B cell (primary cell): ENCODE results near the gene HS3ST3B1. TPM values are rescaled to one million over a fixed set of nuclear protein-coding genes. Genes with fewer than 3 reads are reported as not detected.

Experiments used
- ATAC-seq: fragments of 200-7000 bp; cut with Tn5 transposase; one replicate; pipeline ENCODE4 v1.10.0; 2021; ENCODE audit warnings: low read depth, mild to moderate bottlenecking, moderate number of reproducible peaks, moderate library complexity
- CTCF ChIA-PET: fragments of 350-600 bp; sonication (Branson Sonifier 250); formaldehyde crosslinking; loops from one replicate; lab custom pipeline; 2021; ENCODE audit warnings: antibody characterized with exemption, inconsistent platforms; lab: Charles Lee
- POLR2A ChIA-PET: fragments of 350-600 bp; sonication (Branson Sonifier 250); formaldehyde crosslinking; loops from one replicate; lab custom pipeline; 2021; ENCODE audit warnings: antibody characterized with exemption; lab: Charles Lee
- DNase-seq: peaks from one replicate; pipeline ENCODE4 v3.0.0; 2013
- H2AFZ ChIP-seq: 2 replicates; pipeline ENCODE4 v1.6.1; 2012; ENCODE audit warnings: mild to moderate bottlenecking, low read depth, low read length; ENCODE audit not compliant: insufficient read depth, poor library complexity, severe bottlenecking
- H3K27ac ChIP-seq, 2 donors: 1 replicate in 1 of 2; 2 replicates in 1 of 2; pipeline ENCODE4 v1.5.1; 2012 to 2013; ENCODE audit warnings: low read length in 2 of 2, mild to moderate bottlenecking in 2 of 2, moderate library complexity in 1 of 2
- H3K27me3 ChIP-seq, 4 experiments: fragments of 200-600 bp in 1 of 4; sonication (generic) in 1 of 4; replicated peaks in 1 of 4; 1 replicate in 2 of 4; 2 replicates in 2 of 4; pipeline versions ENCODE4 v1.6.1 to v1.7.0; 2013 to 2016; ENCODE audit warnings: low read length in 3 of 4, mild to moderate bottlenecking in 2 of 4, mixed read lengths in 1 of 4, moderate library complexity in 1 of 4; ENCODE audit not compliant: insufficient read depth in 4 of 4, control insufficient read depth in 3 of 4; ENCODE audit errors: control extremely low read depth in 1 of 4
- H3K36me3 ChIP-seq, 2 experiments: replicated peaks in 1 of 2; 1 replicate in 1 of 2; 2 replicates in 1 of 2; pipeline versions ENCODE4 v1.6.1 to v1.7.1; 2013; ENCODE audit warnings: low read length in 1 of 2; ENCODE audit not compliant: insufficient read depth in 2 of 2, control insufficient read depth in 1 of 2; ENCODE audit errors: control extremely low read depth in 1 of 2, extremely low read depth in 1 of 2
- H3K4me1 ChIP-seq, 2 donors: fragments of 200-600 bp in 1 of 2; sonication (generic) in 1 of 2; 1 replicate in 1 of 2; 2 replicates in 1 of 2; pipeline versions ENCODE4 v1.5.1 to v1.6.1; 2013 to 2017; ENCODE audit warnings: low read length in 2 of 2; ENCODE audit not compliant: control insufficient read depth in 2 of 2, insufficient read depth in 2 of 2
- H3K4me2 ChIP-seq: replicated peaks from 2 replicates; pipeline ENCODE3; 2012; ENCODE audit warnings: mild to moderate bottlenecking, low read depth, low read length; ENCODE audit not compliant: poor library complexity, severe bottlenecking
- H3K4me3 ChIP-seq, 5 experiments: fragments of 200-600 bp in 1 of 5; sonication (generic) in 1 of 5; 1 replicate in 3 of 5; 2 replicates in 2 of 5; pipeline versions ENCODE4 v1.5.1 to v1.7.0; 2011 to 2016; ENCODE audit warnings: low read length in 4 of 5, mild to moderate bottlenecking in 4 of 5, low read depth in 2 of 5, control low read depth in 1 of 5, moderate library complexity in 1 of 5; ENCODE audit not compliant: insufficient read depth in 1 of 5; ENCODE audit errors: control extremely low read depth in 1 of 5, extremely low read depth in 1 of 5
- H3K79me2 ChIP-seq: fragments of 200-600 bp; sonication (generic); one replicate; pipeline ENCODE4 v1.6.0; 2016; ENCODE audit warnings: low read length; ENCODE audit not compliant: control insufficient read depth, insufficient read depth
- H3K9ac ChIP-seq: fragments of 200-600 bp; sonication (generic); 2 replicates; pipeline ENCODE4 v1.6.1; 2017; ENCODE audit warnings: mild to moderate bottlenecking, low read length, moderate library complexity
- H3K9me3 ChIP-seq, 3 donors: one replicate each; pipeline versions ENCODE4 v1.6.1 to v1.7.1; 2013; ENCODE audit warnings: low read length in 2 of 3; ENCODE audit not compliant: control insufficient read depth in 2 of 3, insufficient read depth in 1 of 3; ENCODE audit errors: control extremely low read depth in 1 of 3
- H4K20me1 ChIP-seq: 2 replicates; pipeline ENCODE4 v1.6.0; 2012; ENCODE audit warnings: mild to moderate bottlenecking, low read length; ENCODE audit not compliant: insufficient read depth, control insufficient read depth, poor library complexity, severe bottlenecking
- H3K27ac Mint-ChIP-seq: one replicate; pipeline ENCODE4 v1.8.0; 2021; ENCODE audit warnings: mixed read lengths
- H3K27me3 Mint-ChIP-seq: one replicate; pipeline ENCODE4 v1.8.0; 2021; ENCODE audit warnings: mixed read lengths
- H3K4me1 Mint-ChIP-seq: one replicate; pipeline ENCODE4 v1.8.0; 2021; ENCODE audit warnings: mixed read lengths
- H3K4me3 Mint-ChIP-seq: one replicate; pipeline ENCODE4 v1.8.0; 2021; ENCODE audit warnings: mixed read lengths
- H3K9me3 Mint-ChIP-seq: one replicate; pipeline ENCODE4 v1.8.0; 2022; ENCODE audit warnings: mixed read lengths; ENCODE audit not compliant: insufficient read depth
- CTCF ChIP-seq: fragments of 200-600 bp; IDR thresholded peaks from one replicate; pipeline ENCODE4 v1.8.0; 2022; ENCODE audit warnings: antibody characterized with exemption, mild to moderate bottlenecking
- EZH2 ChIP-seq: IDR thresholded peaks from 2 replicates; pipeline ENCODE4 v1.6.1; 2012; ENCODE audit warnings: borderline replicate concordance, low read depth, mild to moderate bottlenecking, moderate library complexity, low read length; ENCODE audit not compliant: insufficient read depth, poor library complexity, severe bottlenecking
- WGBS: methylation state at CpG from one replicate; pipeline ENCODE4 v1.1.5; 2013; ENCODE audit warnings: missing lambda C conversion rate; ENCODE audit not compliant: insufficient coverage; 5-methylcytosine and 5-hydroxymethylcytosine counted together
- intact Hi-C: fragments of 100-400 bp; cut with micrococcal nuclease; formaldehyde crosslinking; loops from one replicate; pipeline ENCODE4 v1.10.0; 2022
- polyA plus RNA-seq: library from polyadenylated mRNA; depleted of rRNA; stranded (reverse); fragments of >200 nt; gene quantifications from 2 replicates; pipeline ENCODE4 v1.2.3, GENCODE V29; 2012
- total RNA-seq, 2 donors: library from RNA; stranded (reverse); fragments of 120-200 nt in 1 of 2; gene quantifications; 1 replicate in 1 of 2; 2 replicates in 1 of 2; pipeline versions ENCODE4 v1.2.3 to v1.2.4, GENCODE V29; 2013 to 2022

Gene HS3ST3B1
- total and polyA plus RNA-seq, 2 donors (not counting 1 experiment from before 2014, with no cell fraction given), result 0.75 to 8.4 TPM

DNA sequence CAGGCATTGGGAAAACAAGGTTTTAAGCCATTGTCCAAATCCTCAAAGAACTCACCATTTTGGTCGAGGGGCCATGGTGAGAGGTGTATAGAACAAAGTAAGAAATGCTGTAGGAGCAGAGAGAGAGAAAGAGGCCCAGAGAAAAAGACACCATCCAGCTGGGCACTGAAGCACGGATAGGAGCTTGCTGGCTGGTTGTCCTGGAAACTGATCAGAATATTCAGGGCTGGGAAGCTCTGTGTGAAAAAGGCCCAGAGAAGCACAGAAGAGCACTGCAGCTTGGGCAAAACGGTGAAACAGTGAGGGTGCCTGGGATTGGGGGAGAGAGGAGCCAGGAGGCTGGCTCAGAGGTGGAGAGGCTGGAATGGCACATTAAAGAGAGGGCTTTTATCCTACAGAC, 16.5 kb downstream of the HS3ST3B1 start:
- Histone ChIP-seq H4K20me1 (no peaks in the 10 kb centered on the region), H3K27me3 (peaks cover 0 to 3% (median 0%) of the 10 kb centered on the region in 4 experiments), H3K9me3 (peaks cover 0 to 2% (median 0%) of the 10 kb centered on the region in 3 donors), H3K27ac (no peak overlapping the region), H3K36me3 (no peaks in the 10 kb centered on the region), H3K9ac (no peak overlapping the region), H3K79me2 (peaks cover 8% of the 10 kb centered on the region), H3K4me1 (no peaks in the 10 kb centered on the region), H2AFZ (no peak overlapping the region), H3K4me2 (no peak overlapping the region), H3K4me3 (no peak overlapping the region)
- POLR2A ChIA-PET, result no interaction called here
- H3K4me1 Mint-ChIP-seq, result peaks cover 2% of the 10 kb centered on the region
- H3K4me3 Mint-ChIP-seq, result no peak overlapping the region
- no peak for DNase-seq
- no peaks in the 10 kb centered on the region for H3K9me3 Mint-ChIP-seq
- no peak overlapping the region for H3K27ac Mint-ChIP-seq
- 87% methylated on average over 3 of the region's 3 CpGs for WGBS
- H3K27me3 Mint-ChIP-seq, result peaks cover 11% of the 10 kb centered on the region
- CTCF ChIA-PET, result no interaction called here
- intact Hi-C loops, result no loop called here
- TF ChIP-seq EZH2, result no peak
- no peak for TF ChIP-seq CTCF
- ATAC-seq, result no peak

DNA sequence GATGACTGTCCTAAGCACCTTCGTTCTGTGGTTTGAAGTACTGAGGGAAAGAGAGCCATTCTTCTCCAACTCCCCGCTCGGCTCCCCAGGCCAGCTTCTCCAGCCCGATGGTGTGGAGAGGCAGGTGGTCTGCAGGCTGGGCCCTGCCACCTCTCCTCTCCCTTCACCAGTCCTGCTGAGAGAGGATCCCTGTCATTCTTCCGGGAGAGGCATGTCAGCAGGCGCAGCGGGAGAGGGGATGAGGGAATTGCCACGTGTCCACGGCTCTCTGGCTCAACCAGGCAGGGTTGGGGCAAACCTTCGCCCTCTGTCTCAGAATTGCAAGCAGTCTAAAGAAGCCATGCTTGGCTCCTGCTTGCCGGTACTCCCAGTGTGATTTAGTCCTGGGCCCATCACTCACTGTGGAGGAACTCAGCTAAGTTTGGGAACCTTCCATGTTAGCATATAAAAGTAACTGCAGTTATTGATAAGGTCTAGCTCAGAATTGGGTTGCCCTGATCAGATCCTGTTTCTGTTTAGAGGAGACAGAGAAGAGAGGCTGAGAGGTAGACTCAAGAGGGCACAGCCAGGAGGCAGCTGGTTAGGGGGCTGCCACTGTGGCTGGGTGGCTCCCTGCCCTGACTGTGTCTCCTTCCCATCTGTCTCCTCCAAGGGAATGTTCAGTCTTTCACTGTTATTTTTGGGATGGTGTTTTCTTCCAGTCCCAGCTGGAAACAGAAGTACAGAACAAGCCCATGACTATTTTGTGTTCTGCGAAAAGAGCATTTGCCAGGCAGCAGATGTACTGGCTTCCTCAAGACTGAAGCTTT, 17.4 kb downstream of the HS3ST3B1 start:
- Histone ChIP-seq H3K4me2 (no peak overlapping the region), H3K9me3 (peaks cover 0 to 2% (median 0%) of the 10 kb centered on the region in 3 donors), H3K4me3 (no peak overlapping the region), H4K20me1 (no peaks in the 10 kb centered on the region), H3K27me3 (peaks cover 0 to 3% (median 0%) of the 10 kb centered on the region in 4 experiments), H3K9ac (no peak overlapping the region), H3K4me1 (no peaks in the 10 kb centered on the region), H3K27ac (no peak overlapping the region), H2AFZ (no peak overlapping the region), H3K36me3 (no peaks in the 10 kb centered on the region), H3K79me2 (peaks cover 8% of the 10 kb centered on the region)
- ChIA-PET POLR2A (no interaction called here), CTCF (no interaction called here)
- Mint-ChIP-seq H3K4me1 (peaks cover 2% of the 10 kb centered on the region), H3K4me3 (no peak overlapping the region), H3K9me3 (no peaks in the 10 kb centered on the region), H3K27ac (no peak overlapping the region), H3K27me3 (peaks cover 8% of the 10 kb centered on the region)
- 83% methylated on average over 8 of the region's 12 CpGs for WGBS
- no peak for ATAC-seq
- intact Hi-C loops, result no loop called here
- no peak for DNase-seq
- TF ChIP-seq CTCF (no peak), EZH2 (no peak)
